Mesodermal cell (in vitro differentiated cells): Measurements from ENCODE around the gene PCNX1.
A peak's percentile ranks its signal among the peaks of the same experiment; 100 is the strongest.
"Not testable (repeated sequence)": the region's sequence is repeated elsewhere in the genome, so short reads cannot be mapped to it uniquely, and the experiment has no call there.

Experiments used
- H3K27ac ChIP-seq: 2 replicates; pipeline ENCODE4 v1.7.0; 2013; ENCODE audit warnings: mild to moderate bottlenecking, low read depth, low read length, moderate library complexity; ENCODE audit not compliant: severe bottlenecking
- H3K36me3 ChIP-seq: 2 replicates; pipeline ENCODE4 v1.7.1; 2013; ENCODE audit warnings: mild to moderate bottlenecking, low read length, moderate library complexity; ENCODE audit not compliant: control insufficient read depth, insufficient read depth
- H3K4me1 ChIP-seq: one replicate; pipeline ENCODE4 v1.7.1; 2013; ENCODE audit warnings: mild to moderate bottlenecking, low read length; ENCODE audit not compliant: insufficient read depth, control insufficient read depth, poor library complexity, severe bottlenecking
- H3K4me3 ChIP-seq: 2 replicates; pipeline ENCODE4 v1.7.0; 2013; ENCODE audit warnings: low read length, control low read depth, mild to moderate bottlenecking; ENCODE audit not compliant: insufficient read depth, poor library complexity, severe bottlenecking; ENCODE audit errors: extremely low read depth
- H3K9me3 ChIP-seq: 2 replicates; pipeline ENCODE4 v1.7.1; 2013; ENCODE audit warnings: mild to moderate bottlenecking, low read length, moderate library complexity; ENCODE audit not compliant: control insufficient read depth
- WGBS, 2 experiments: methylation state at CpG; one replicate each; pipeline ENCODE4 v1.1.5; 2013; ENCODE audit warnings: missing lambda C conversion rate in 2 of 2; ENCODE audit not compliant: insufficient coverage in 2 of 2; 5-methylcytosine and 5-hydroxymethylcytosine counted together

Gene PCNX1

DNA sequence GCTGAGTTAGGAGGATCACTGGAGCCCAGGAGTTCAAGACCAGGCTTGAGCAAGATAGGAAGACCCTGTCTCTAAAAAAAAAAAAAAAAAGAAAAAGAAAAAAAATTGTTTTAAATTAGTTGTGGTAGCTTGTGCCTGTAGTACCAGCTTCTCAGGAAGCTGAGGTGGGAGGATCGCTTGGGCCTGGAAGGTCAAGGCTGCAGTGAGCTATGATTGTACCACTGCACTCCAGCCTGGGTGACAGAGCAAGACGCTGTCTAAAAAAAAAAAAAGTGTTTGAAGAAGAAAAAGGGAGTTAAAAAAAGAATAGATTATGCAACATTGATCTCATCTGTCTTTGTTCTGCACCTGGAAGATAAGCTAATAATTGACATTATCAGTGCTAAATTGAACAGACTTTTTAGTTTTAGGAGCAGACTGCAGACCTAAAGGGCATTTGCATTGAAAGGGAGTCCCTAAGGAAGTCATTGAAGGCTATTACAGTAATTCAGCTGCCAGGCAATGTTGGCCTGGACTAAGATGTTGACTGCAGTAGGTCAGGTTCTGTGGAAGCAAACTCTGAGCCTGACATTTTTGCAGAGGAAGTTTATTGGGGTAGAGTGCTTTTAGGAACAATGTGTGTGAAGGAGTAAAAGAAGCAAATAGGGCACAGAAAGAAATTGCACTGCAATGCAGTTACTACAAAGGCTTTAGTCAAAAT is 215.8 kb downstream of the PCNX1 start:
- H3K4me3 ChIP-seq = no peak overlapping the region
- peaks cover 6% of the 10 kb centered on the region for H3K4me1 ChIP-seq
- peaks cover 5% of the 10 kb centered on the region for H3K36me3 ChIP-seq
- 88 to 90% methylated on average over 2 of the region's 2 CpGs for WGBS, 2 experiments
- no peaks in the 10 kb centered on the region for H3K9me3 ChIP-seq
- no peak overlapping the region for H3K27ac ChIP-seq

GRCh38 chr14:71123579-71124135 is 216.4 kb downstream of the PCNX1 start:
- Histone ChIP-seq H3K27ac (no peak overlapping the region), H3K4me3 (no peak overlapping the region), H3K4me1 (no peaks in the 10 kb centered on the region), H3K36me3 (peaks cover 4% of the 10 kb centered on the region), H3K9me3 (no peaks in the 10 kb centered on the region)
- WGBS, 2 experiments = 86 to 90% methylated on average over 2 to 4 of the region's 4 CpGs

DNA sequence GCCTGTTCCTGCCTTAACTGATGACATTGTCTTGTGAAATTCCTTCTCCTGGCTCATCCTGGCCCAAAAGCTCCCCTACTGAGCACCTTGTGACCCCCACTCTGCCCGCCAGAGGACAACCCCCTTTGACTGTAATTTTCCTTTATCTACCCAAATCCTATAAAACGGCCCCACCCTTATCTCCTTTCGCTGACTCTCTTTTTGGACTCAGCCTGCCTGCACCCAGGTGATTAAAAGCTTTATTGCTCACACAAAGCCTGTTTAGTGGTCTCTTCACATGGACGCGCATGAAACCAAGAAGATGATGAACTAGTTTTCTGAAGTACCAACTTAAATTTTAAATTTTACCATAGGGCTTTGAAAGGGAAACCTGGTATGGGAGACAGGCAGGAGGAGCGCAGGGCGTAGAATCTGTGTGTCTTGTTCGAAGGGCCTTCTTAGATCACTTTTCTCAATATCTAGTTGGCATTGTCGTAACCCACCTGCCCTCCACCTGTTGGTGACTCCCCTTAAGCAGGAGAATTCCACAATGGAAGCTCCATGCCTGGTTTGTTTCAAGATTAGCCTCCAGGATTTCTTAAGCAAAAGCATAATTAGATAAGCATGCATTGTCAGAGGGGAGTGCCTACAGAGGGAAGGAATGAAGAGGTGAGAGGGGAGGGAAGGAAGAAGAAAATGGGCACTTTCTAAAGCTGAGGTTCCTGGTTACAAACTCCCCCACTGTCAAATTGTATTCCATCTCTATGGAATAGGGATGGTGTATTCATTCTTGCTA is 222.6 kb downstream of the PCNX1 start:
- not testable (repeated sequence) for H3K4me1 ChIP-seq, H3K36me3 ChIP-seq, H3K9me3 ChIP-seq, H3K4me3 ChIP-seq
- 80 to 83% methylated on average over 4 to 6 of the region's 9 CpGs for WGBS, 2 experiments
- H3K27ac ChIP-seq = peak overlapping the region; percentile 41

GRCh38 chr14:71130491-71131179 is 223.4 kb downstream of the PCNX1 start:
- WGBS, 2 experiments = 70 to 83% methylated on average over 6 to 8 of the region's 11 CpGs
- Histone ChIP-seq H3K27ac (peak overlapping the region; percentile 41), H3K9me3 (no peaks in the 10 kb centered on the region)

GRCh38 chr14:71133296-71133695 is 226.0 kb downstream of the PCNX1 start:
- 92 to 95% methylated on average over 6 to 7 of the region's 8 CpGs for WGBS, 2 experiments
- no peak overlapping the region for H3K27ac ChIP-seq
- H3K4me1 ChIP-seq = peaks cover 9% of the 10 kb centered on the region
- no peaks in the 10 kb centered on the region for H3K36me3 ChIP-seq
- H3K9me3 ChIP-seq = no peaks in the 10 kb centered on the region
- no peak overlapping the region for H3K4me3 ChIP-seq

More at GRCh38 chr14:71130491-71131179, 223.4 kb downstream of the PCNX1 start:
- Histone ChIP-seq H3K4me3 (no peak overlapping the region), H3K36me3 (no peaks in the 10 kb centered on the region), H3K4me1 (peaks cover 9% of the 10 kb centered on the region)

- peaks cover 12% of the 10 kb centered on the region for H3K4me1 ChIP-seq
- H3K9me3 ChIP-seq = no peaks in the 10 kb centered on the region
- H3K36me3 ChIP-seq = no peaks in the 10 kb centered on the region
- WGBS, 2 experiments = 86 to 100% methylated on average over 1 of the region's 2 CpGs
- no peak overlapping the region for H3K4me3 ChIP-seq
- no peak overlapping the region for H3K27ac ChIP-seq
Measured at GRCh38 chr14:71135496-71135895, 228.2 kb downstream of the PCNX1 start.

DNA sequence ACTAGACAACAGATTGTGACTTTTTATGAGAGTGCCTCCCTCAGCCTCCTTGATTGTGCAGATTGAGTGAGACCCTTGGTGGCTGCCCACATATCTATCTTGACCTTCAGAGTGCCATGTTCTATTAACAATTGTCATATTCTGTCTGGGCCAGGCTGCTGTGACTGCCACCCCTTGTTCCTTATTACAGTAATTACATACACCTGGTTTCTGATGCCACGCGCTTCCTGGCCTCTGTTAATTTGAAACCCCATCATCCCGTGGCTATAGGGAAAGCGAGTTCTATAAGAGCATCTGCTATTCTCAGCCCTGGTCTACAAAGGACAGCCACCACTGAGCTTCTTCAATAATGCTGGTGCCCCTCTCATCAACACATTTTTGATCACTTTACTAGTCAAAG is 228.7 kb downstream of the PCNX1 start:
- Histone ChIP-seq H3K9me3 (no peaks in the 10 kb centered on the region), H3K4me3 (no peak overlapping the region), H3K27ac (no peak overlapping the region), H3K36me3 (no peaks in the 10 kb centered on the region), H3K4me1 (peaks cover 13% of the 10 kb centered on the region)
- 87 to 92% methylated on average over 4 of the region's 4 CpGs for WGBS, 2 experiments

GRCh38 chr14:71136386-71137060 is 229.3 kb downstream of the PCNX1 start:
- Histone ChIP-seq H3K27ac (no peak overlapping the region), H3K36me3 (no peaks in the 10 kb centered on the region), H3K4me3 (no peak overlapping the region), H3K9me3 (no peaks in the 10 kb centered on the region), H3K4me1 (peaks cover 13% of the 10 kb centered on the region)
- WGBS, 2 experiments = 90 to 93% methylated on average over 6 to 7 of the region's 9 CpGs

- no peaks in the 10 kb centered on the region for H3K9me3 ChIP-seq
- no peak overlapping the region for H3K27ac ChIP-seq
- no peaks in the 10 kb centered on the region for H3K36me3 ChIP-seq
- 94 to 100% methylated on average over 2 to 3 of the region's 5 CpGs for WGBS, 2 experiments
- H3K4me3 ChIP-seq = no peak overlapping the region
- peaks cover 18% of the 10 kb centered on the region for H3K4me1 ChIP-seq
Measured at GRCh38 chr14:71137536-71138447, 230.5 kb downstream of the PCNX1 start.
